Aorta (tissue), 5 donors: ENCODE data around the gene ATG2A. TPM values are rescaled to one million over a fixed set of nuclear protein-coding genes. Genes with fewer than 3 reads are reported as not detected.

Experiments used
- ATAC-seq: fragments of 200-7000 bp; cut with Tn5 transposase; one replicate; pipeline ENCODE4 v1.9.1; 2022; ENCODE audit warnings: moderate library complexity; ENCODE audit not compliant: low FRiP score
- DNase-seq, 2 donors: peaks; one replicate each; pipeline ENCODE4 v3.0.0-alpha.2; 2020
- H3K27ac ChIP-seq, 2 donors: one replicate each; pipeline ENCODE4 v1.5.1; 2013; ENCODE audit warnings: low read length in 2 of 2, mild to moderate bottlenecking in 2 of 2, moderate library complexity in 2 of 2, control low read depth in 1 of 2, inconsistent platforms in 1 of 2, low read depth in 1 of 2
- H3K27me3 ChIP-seq, 2 donors: one replicate each; pipeline ENCODE4 v1.6.1; 2013; ENCODE audit warnings: control low read depth in 1 of 2, low read length in 1 of 2, mild to moderate bottlenecking in 1 of 2, moderate library complexity in 1 of 2; ENCODE audit not compliant: insufficient read depth in 2 of 2, control insufficient read depth in 1 of 2
- H3K36me3 ChIP-seq, 2 donors: one replicate each; pipeline ENCODE4 v1.6.1; 2013; ENCODE audit warnings: control low read depth in 1 of 2, low read length in 1 of 2, mild to moderate bottlenecking in 1 of 2; ENCODE audit not compliant: insufficient read depth in 2 of 2, control insufficient read depth in 1 of 2
- H3K4me1 ChIP-seq, 2 donors: one replicate each; pipeline ENCODE4 v1.6.1; 2013; ENCODE audit warnings: low read length in 2 of 2, control low read depth in 1 of 2, mild to moderate bottlenecking in 1 of 2, moderate library complexity in 1 of 2; ENCODE audit not compliant: insufficient read depth in 2 of 2, control insufficient read depth in 1 of 2
- H3K4me3 ChIP-seq, 2 donors: one replicate each; pipeline ENCODE4 v1.5.1; 2013; ENCODE audit warnings: low read length in 2 of 2, control low read depth in 1 of 2, mild to moderate bottlenecking in 1 of 2
- H3K9me3 ChIP-seq: one replicate; pipeline ENCODE4 v1.6.1; 2013; ENCODE audit warnings: mild to moderate bottlenecking, low read length; ENCODE audit not compliant: control insufficient read depth
- WGBS, 2 donors: extraction: QIAGEN DNeasy Blood & Tissue Kit; methylation state at CpG; one replicate each; pipeline ENCODE4 v1.1.7; 2013; 5-methylcytosine and 5-hydroxymethylcytosine counted together
- intact Hi-C, 2 donors: fragments of 100-400 bp; cut with DNase I; formaldehyde crosslinking; loops; one replicate each; pipeline versions ENCODE4 v1.14.2 to v1.15.0; 2022
- polyA plus RNA-seq, 2 donors: library from polyadenylated mRNA; stranded (reverse); fragments of 200-250 nt; gene quantifications; one replicate each; pipeline ENCODE4 v1.2.3, GENCODE V29; 2013
- total RNA-seq, 2 donors: library from RNA; stranded (reverse); fragmentation: NEBNext Ultra II Directional; extraction: Animal tissue kit (Norgen Biotek cat#: 25700); gene quantifications; one replicate each; pipeline ENCODE4 v1.2.1, GENCODE V29; 2021
- donor health status: healthy with polysubstance abuse.
- donor health status: Bipolar disorder and iron deficiency.
- donor health status: DM: no; HTN: no; CAD: no.
- donor health status: DM: no; HTN: no; CAD: no.
- donor health status: DM: yes; HTN: yes; CAD: no.

The ATG2A gene
- total and polyA plus RNA-seq, 4 donors, result 7.0 to 34.9 (median 20.1) TPM

GRCh38 chr11:64852804-64853509 lies 64.1 kb downstream of the ATG2A start:
- Histone ChIP-seq H3K4me1 (peaks cover 0 to 4% of the 10 kb centered on the region in 2 donors), H3K4me3 (no peak overlapping the region), H3K27me3 (no peaks in the 10 kb centered on the region), H3K9me3 (no peaks in the 10 kb centered on the region), H3K36me3 (peaks cover 2 to 5% of the 10 kb centered on the region in 2 donors), H3K27ac (no peak overlapping the region)
- intact Hi-C loops, result no loop called here
- 83 to 86% methylated on average over 24 of the region's 24 CpGs for WGBS, 2 donors
- DNase-seq, result no peak
- ATAC-seq, result no peak

DNA sequence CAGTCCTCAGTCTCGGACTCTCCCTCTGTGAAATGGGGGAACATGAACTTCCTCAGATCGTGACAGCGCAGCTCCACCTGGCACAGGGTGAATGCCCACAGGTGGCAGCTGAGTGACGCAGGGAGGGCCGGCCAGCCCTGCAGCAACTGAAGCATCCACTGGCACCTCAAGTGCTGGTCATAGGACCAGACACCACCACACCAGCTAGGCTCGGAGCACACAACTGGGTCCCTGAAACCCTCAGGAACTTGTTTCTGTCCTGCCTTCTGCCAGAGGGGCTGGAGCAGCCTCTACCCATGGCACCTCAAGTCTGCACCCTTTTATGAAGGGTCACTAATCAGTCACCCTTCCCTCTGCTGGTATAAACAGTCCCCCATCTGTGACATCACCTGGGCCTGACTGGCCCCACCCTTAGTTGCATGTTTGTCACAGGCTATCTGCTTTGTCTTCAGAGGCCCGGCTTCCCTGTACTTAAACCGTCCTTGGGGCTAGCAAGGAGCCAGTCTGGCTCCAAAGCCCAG lies 65.1 kb downstream of the ATG2A start:
- Histone ChIP-seq H3K27me3 (no peaks in the 10 kb centered on the region), H3K4me3 (no peak overlapping the region), H3K36me3 (peaks cover 2 to 5% of the 10 kb centered on the region in 2 donors), H3K27ac (peak overlapping the region in 1 of 2 donors; percentile 4), H3K4me1 (peaks cover 0 to 4% of the 10 kb centered on the region in 2 donors), H3K9me3 (no peaks in the 10 kb centered on the region)
- ATAC-seq (no peak), DNase-seq (no peak)
- intact Hi-C loops, result no loop called here
- 84% methylated on average over 8 of the region's 8 CpGs for WGBS, 2 donors

DNA sequence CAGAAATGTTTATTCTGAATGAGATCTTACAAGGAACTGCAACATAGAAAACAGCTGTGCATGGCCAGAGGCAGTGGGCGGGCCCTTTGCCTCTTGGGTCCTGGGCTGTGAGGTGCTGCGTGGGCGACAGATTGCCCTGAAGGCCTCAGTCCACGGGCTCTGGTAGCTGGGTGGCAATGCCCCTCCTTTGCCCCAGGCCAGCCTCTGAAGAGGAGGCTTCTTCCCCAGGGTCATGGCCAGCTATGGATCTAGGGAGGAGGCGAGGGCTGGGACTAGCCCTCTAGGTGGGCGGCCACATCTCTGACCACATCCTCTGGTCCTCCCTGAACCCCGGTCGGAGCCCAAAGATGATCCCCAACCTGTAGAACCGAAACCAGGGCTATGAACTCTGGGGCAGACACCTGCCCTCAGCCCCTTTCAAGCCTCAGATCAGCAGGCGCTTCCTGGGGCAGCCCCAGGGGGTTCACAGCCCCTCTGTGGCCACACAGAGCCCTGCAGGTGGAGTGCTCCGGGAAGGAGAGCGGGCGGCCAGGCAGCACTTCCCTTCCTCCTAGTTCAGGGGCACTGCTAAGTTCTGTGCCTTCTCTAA lies 65.9 kb downstream of the ATG2A start:
- intact Hi-C loops, result no loop called here
- no peaks in the 10 kb centered on the region for H3K9me3 ChIP-seq
- no peak for ATAC-seq
- H3K36me3 ChIP-seq, result peaks cover 2 to 5% of the 10 kb centered on the region in 2 donors
- DNase-seq, result no peak
- peaks cover 0 to 4% of the 10 kb centered on the region in 2 donors for H3K4me1 ChIP-seq
- no peak overlapping the region for H3K4me3 ChIP-seq
- H3K27ac ChIP-seq, result peak overlapping the region in 1 of 2 donors; percentile 1
- no peaks in the 10 kb centered on the region for H3K27me3 ChIP-seq
- WGBS, 2 donors, result 70 to 71% methylated on average over 13 of the region's 13 CpGs

GRCh38 chr11:64849598-64850356 lies 67.2 kb downstream of the ATG2A start:
- peak overlapping the region in 1 of 2 donors; percentile 20 for H3K27ac ChIP-seq
- no peaks in the 10 kb centered on the region for H3K4me1 ChIP-seq
- no peaks in the 10 kb centered on the region for H3K9me3 ChIP-seq
- H3K27me3 ChIP-seq, result no peaks in the 10 kb centered on the region
- intact Hi-C loops, result loop anchor here (10.0 kb wide), 1 partner anchor 145 kb away; the partner anchor contains the start of gene BATF2 (in 2 of the 2)
- DNase-seq, result no peak
- WGBS, 2 donors, result 51 to 56% methylated on average over 19 of the region's 19 CpGs
- no peak overlapping the region for H3K4me3 ChIP-seq
- ATAC-seq, result no peak
- H3K36me3 ChIP-seq, result peaks cover 2 to 5% of the 10 kb centered on the region in 2 donors

DNA sequence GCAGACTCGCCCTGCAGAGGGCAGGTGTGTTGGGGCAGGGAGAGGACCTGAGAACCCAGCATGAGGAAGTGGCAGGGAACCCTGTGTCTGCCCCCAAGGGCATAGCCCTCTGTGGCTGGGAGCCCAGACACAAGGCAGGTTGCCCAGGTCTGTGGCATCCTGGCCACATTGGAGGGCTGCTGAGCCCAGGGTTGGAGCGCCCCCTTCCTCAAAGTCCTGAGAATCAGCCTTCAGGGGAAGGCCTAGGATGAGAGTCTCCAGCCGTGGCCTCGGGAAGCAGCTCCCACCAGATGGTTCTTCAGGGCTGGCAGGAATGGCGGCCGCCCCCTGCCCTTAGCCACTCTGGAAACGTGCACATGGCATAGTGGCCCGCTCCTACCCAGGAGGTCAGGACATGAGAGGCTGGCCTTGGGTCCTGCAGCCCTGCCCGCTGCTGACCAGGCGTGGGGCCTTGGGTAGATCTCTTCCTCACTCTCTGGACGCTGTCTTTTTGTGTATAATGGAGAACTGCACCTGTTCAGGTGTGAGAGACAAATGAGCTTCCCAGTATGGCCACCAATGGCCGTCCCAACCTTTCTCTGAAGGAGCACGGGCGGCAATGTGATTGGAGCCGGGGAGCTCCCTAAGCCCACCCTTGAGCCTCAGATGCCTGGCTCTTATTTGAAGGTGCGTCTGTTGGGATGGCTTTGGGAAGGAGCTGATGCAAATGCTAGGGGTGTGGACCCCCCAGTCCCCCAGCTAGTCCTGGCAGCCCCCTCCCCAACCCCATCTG lies 68.0 kb downstream of the ATG2A start:
- DNase-seq (no peak), ATAC-seq (no peak)
- Histone ChIP-seq H3K4me1 (no peaks in the 10 kb centered on the region), H3K9me3 (no peaks in the 10 kb centered on the region), H3K27ac (no peak overlapping the region), H3K36me3 (peaks cover 2 to 3% of the 10 kb centered on the region in 2 donors), H3K4me3 (no peak overlapping the region), H3K27me3 (no peaks in the 10 kb centered on the region)
- intact Hi-C loops, result loop anchor here (10.0 kb wide), 1 partner anchor 146 kb away; the partner anchor contains the start of gene BATF2 (in 2 of the 2)
- 81 to 87% methylated on average over 16 of the region's 16 CpGs for WGBS, 2 donors

GRCh38 chr11:64848214-64848825 lies 68.7 kb downstream of the ATG2A start:
- WGBS, 2 donors, result 78 to 79% methylated on average over 6 of the region's 6 CpGs

GRCh38 chr11:64846998-64847666 lies 69.9 kb downstream of the ATG2A start:
- peak; percentile 95 to 99 for DNase-seq
- H3K4me1 ChIP-seq, result no peaks in the 10 kb centered on the region
- WGBS, 2 donors, result 16 to 19% methylated on average over 13 of the region's 13 CpGs
- H3K27me3 ChIP-seq, result no peaks in the 10 kb centered on the region
- no peak overlapping the region for H3K4me3 ChIP-seq
- peak; percentile 92 for ATAC-seq
- intact Hi-C loops, result loop anchor here (1.0 to 10.0 kb wide), 3 partner anchors 47 to 148 kb away; partner anchors contain the start of gene BATF2 (in 2 of the 2)
- no peak overlapping the region for H3K27ac ChIP-seq
- H3K36me3 ChIP-seq, result no peaks in the 10 kb centered on the region
- H3K9me3 ChIP-seq, result no peaks in the 10 kb centered on the region

More at GRCh38 chr11:64848214-64848825, 68.7 kb downstream of the ATG2A start:
- Histone ChIP-seq H3K27me3 (no peaks in the 10 kb centered on the region), H3K36me3 (peaks cover 0 to 2% of the 10 kb centered on the region in 2 donors), H3K27ac (no peak overlapping the region), H3K4me3 (no peak overlapping the region), H3K4me1 (no peaks in the 10 kb centered on the region), H3K9me3 (no peaks in the 10 kb centered on the region)
- ATAC-seq, result no peak
- DNase-seq, result no peak
- intact Hi-C loops, result loop anchor here (10.0 kb wide), 1 partner anchor 146 kb away; the partner anchor contains the start of gene BATF2 (in 2 of the 2)
